GM11168 (cell line): ENCODE data around the gene KLRB1.
"Not testable (repeated sequence)": the region's sequence is repeated elsewhere in the genome, so short reads cannot be mapped to it uniquely, and the experiment has no call there.

Experiments
- in situ Hi-C: fragments of 300-500 bp; cut with MboI; formaldehyde crosslinking; loops from one replicate; pipeline ENCODE4 v1.12.0; 2022; ENCODE audit warnings: low sequenced_read_pairs; ENCODE audit not compliant: unreplicated experiment

KLRB1 gene

GRCh38 chr12:9626821-9627220 is 19.1 kb upstream of the KLRB1 start:
- in situ Hi-C loops: loop anchor here (25.0 kb wide), 1 partner anchor 290 kb away; no protein-coding TSS in a partner anchor

- in situ Hi-C loops: loop anchor here (25.0 kb wide), 1 partner anchor 289 kb away; no protein-coding TSS in a partner anchor
Measured at GRCh38 chr12:9626291-9626690, 18.6 kb upstream of the KLRB1 start.

GRCh38 chr12:9625019-9625418 is 17.3 kb upstream of the KLRB1 start:
- in situ Hi-C loops: loop anchor here (25.0 kb wide), 1 partner anchor 288 kb away; no protein-coding TSS in a partner anchor

- in situ Hi-C loops: no loop called here
Measured at GRCh38 chr12:9619411-9620179, 11.9 kb upstream of the KLRB1 start.

- in situ Hi-C loops: not testable (repeated sequence)
Measured at GRCh38 chr12:9618906-9619305, 11.2 kb upstream of the KLRB1 start.

GRCh38 chr12:9617124-9617523 is 9.4 kb upstream of the KLRB1 start:
- in situ Hi-C loops: no loop called here

GRCh38 chr12:9615420-9616136 is 7.9 kb upstream of the KLRB1 start:
- in situ Hi-C loops: no loop called here

GRCh38 chr12:9610606-9611005 is 2.9 kb upstream of the KLRB1 start:
- in situ Hi-C loops: not testable (repeated sequence)

- in situ Hi-C loops: no loop called here
Measured at GRCh38 chr12:9606736-9607372, 862 bp downstream of the KLRB1 start.

- in situ Hi-C loops: no loop called here
Measured at GRCh38 chr12:9606247-9606646, 1.5 kb downstream of the KLRB1 start.

GRCh38 chr12:9605483-9605882 is 2.2 kb downstream of the KLRB1 start:
- in situ Hi-C loops: no loop called here

- in situ Hi-C loops: no loop called here
Measured at GRCh38 chr12:9604287-9604686, 3.4 kb downstream of the KLRB1 start.

GRCh38 chr12:9600426-9600825 is 7.3 kb downstream of the KLRB1 start:
- in situ Hi-C loops: not testable (repeated sequence)

- in situ Hi-C loops: loop anchor here (5.0 to 25.0 kb wide), 2 partner anchors 126 to 436 kb away; no protein-coding TSS in a partner anchor
Measured at GRCh38 chr12:9598363-9598762, 9.4 kb downstream of the KLRB1 start.

GRCh38 chr12:9597365-9597764 is 10.4 kb downstream of the KLRB1 start:
- in situ Hi-C loops: loop anchor here (5.0 to 25.0 kb wide), 2 partner anchors 125 to 435 kb away; no protein-coding TSS in a partner anchor

GRCh38 chr12:9590441-9590840 is 17.3 kb downstream of the KLRB1 start:
- in situ Hi-C loops: loop anchor here (25.0 kb wide), 1 partner anchor 428 kb away; no protein-coding TSS in a partner anchor

GRCh38 chr12:9588749-9589148 is 19.0 kb downstream of the KLRB1 start:
- in situ Hi-C loops: loop anchor here (25.0 kb wide), 1 partner anchor 426 kb away; no protein-coding TSS in a partner anchor

GRCh38 chr12:9587987-9588600 is 19.6 kb downstream of the KLRB1 start:
- in situ Hi-C loops: loop anchor here (25.0 kb wide), 1 partner anchor 426 kb away; no protein-coding TSS in a partner anchor

GRCh38 chr12:9577729-9578128 is 30.0 kb downstream of the KLRB1 start:
- in situ Hi-C loops: loop anchor here (25.0 kb wide), 1 partner anchor 415 kb away; no protein-coding TSS in a partner anchor

GRCh38 chr12:9567151-9567550 is 40.6 kb downstream of the KLRB1 start:
- in situ Hi-C loops: not testable (repeated sequence)
